ENCODE measurements around the gene OGFOD3. TPM values are rescaled to one million over a fixed set of nuclear protein-coding genes. Genes with fewer than 3 reads are reported as not detected.

OGFOD3 gene
- total and polyA plus RNA-seq, 9 of the 15 experiments (the other 6 are each of a cell fraction or from before 2014, with no cell fraction given): 0.69 to 44.7 (median 18.9) TPM

DNA sequence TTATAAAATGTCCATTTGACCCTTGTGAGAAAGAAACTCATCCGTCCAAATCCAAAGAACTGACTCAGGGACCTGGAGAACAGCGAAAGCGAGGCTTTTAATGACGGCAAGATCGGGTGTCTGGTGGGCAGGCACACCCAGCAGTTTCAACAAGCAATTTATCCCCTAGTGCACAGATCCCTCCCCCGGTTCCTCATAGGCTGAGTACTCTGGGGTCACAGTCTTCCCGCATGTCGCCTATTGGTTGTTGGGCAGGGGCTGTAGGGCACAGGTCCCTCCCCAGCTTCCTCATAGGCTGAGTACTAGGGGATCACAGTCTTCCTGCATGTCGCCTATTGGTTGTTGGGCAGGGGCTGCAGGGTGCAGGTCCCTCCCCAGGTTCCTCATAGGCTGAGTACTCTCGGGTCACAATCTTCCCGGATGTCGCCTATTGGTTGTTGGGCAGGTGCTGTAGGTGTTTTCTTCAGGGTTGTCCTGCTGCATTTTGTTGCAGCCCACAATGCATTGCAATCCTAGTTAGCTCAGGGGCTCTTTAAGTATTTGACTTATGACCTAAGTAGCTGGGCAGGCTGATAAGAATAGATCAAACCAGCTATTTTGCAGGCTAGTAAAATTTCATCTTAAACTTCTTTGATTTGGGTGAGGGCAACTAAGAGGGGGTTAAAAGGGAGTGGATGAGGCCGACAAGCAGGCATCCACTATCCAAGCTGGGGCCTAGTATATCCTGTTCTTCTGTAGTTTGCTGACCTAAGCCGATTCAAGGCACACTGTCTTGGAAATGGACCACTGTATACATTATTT, 50.5 kb downstream of the OGFOD3 start (continued):
- TF ChIP-seq, protein P1, sequence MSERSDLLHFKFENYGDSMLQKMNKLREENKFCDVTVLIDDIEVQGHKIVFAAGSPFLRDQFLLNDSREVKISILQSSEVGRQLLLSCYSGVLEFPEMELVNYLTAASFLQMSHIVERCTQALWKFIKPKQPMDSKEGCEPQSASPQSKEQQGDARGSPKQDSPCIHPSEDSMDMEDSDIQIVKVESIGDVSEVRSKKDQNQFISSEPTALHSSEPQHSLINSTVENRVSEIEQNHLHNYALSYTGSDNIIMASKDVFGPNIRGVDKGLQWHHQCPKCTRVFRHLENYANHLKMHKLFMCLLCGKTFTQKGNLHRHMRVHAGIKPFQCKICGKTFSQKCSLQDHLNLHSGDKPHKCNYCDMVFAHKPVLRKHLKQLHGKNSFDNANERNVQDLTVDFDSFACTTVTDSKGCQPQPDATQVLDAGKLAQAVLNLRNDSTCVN (CRISPR knock-in tag; IDR thresholded peaks at IDR 0.05): no peak
- TF ChIP-seq SNRNP70 (optimal IDR thresholded peaks at IDR 0.05; ENCODE audit: low read depth, low read length) (no peak), BRD9 (IDR thresholded peaks at IDR 0.05; ENCODE audit: low read depth, partially characterized antibody) (peak; percentile 2), ESRRA (IDR thresholded peaks at IDR 0.05; ENCODE audit: borderline replicate concordance, low read depth) (no peak), ZKSCAN3 (CRISPR knock-in tag; IDR thresholded peaks at IDR 0.05) (no peak), NR2F6 (CRISPR knock-in tag; IDR thresholded peaks at IDR 0.05) (no peak), CHD4 (IDR thresholded peaks at IDR 0.05; ENCODE audit: insufficient read depth, insufficient replicate concordance, low read depth, low read length, poor library complexity, severe bottlenecking) (no peak), ZNF263 (CRISPR knock-in tag; IDR thresholded peaks at IDR 0.05; ENCODE audit: borderline replicate concordance) (no peak), ZNF57 (CRISPR knock-in tag; IDR thresholded peaks at IDR 0.05) (no peak), HNRNPL (IDR thresholded peaks at IDR 0.05; ENCODE audit: low read depth, low read length) (no peak), ZBTB1 (CRISPR knock-in tag; IDR thresholded peaks at IDR 0.05; ENCODE audit: borderline replicate concordance, low read depth) (no peak), KHSRP (IDR thresholded peaks at IDR 0.05) (no peak), NFYB (IDR thresholded peaks at IDR 0.05; ENCODE audit: extremely low read depth, insufficient read length) (peak; percentile 99), FOXM1 (IDR thresholded peaks at IDR 0.05; ENCODE audit: low read depth) (no peak), FOXM1 (CRISPR knock-in tag; IDR thresholded peaks at IDR 0.05; ENCODE audit: low read depth) (no peak), RAD21 (CRISPR knock-in tag; conservative IDR thresholded peaks at IDR 0.05 in 1 of 2, IDR thresholded peaks at IDR 0.05 in 1 of 2) (no peak), HDAC1 (IDR thresholded peaks at IDR 0.05) (no peak)
- TF ChIP-seq, protein P2, sequence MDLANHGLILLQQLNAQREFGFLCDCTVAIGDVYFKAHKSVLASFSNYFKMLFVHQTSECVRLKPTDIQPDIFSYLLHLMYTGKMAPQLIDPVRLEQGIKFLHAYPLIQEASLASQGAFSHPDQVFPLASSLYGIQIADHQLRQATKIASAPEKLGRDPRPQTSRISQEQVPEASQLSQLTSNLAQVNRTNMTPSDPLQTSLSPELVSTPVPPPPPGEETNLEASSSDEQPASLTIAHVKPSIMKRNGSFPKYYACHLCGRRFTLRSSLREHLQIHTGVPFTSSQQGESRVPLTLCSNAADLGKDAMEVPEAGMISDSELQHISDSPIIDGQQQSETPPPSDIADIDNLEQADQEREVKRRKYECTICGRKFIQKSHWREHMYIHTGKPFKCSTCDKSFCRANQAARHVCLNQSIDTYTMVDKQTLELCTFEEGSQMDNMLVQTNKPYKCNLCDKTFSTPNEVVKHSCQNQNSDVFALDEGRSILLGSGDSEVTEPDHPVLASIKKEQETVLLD (IDR thresholded peaks at IDR 0.05): no peak
- TF ChIP-seq, protein P3, sequence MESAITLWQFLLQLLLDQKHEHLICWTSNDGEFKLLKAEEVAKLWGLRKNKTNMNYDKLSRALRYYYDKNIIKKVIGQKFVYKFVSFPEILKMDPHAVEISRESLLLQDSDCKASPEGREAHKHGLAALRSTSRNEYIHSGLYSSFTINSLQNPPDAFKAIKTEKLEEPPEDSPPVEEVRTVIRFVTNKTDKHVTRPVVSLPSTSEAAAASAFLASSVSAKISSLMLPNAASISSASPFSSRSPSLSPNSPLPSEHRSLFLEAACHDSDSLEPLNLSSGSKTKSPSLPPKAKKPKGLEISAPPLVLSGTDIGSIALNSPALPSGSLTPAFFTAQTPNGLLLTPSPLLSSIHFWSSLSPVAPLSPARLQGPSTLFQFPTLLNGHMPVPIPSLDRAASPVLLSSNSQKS (CRISPR knock-in tag; IDR thresholded peaks at IDR 0.05): no peak
- TF ChIP-seq, protein P4, sequence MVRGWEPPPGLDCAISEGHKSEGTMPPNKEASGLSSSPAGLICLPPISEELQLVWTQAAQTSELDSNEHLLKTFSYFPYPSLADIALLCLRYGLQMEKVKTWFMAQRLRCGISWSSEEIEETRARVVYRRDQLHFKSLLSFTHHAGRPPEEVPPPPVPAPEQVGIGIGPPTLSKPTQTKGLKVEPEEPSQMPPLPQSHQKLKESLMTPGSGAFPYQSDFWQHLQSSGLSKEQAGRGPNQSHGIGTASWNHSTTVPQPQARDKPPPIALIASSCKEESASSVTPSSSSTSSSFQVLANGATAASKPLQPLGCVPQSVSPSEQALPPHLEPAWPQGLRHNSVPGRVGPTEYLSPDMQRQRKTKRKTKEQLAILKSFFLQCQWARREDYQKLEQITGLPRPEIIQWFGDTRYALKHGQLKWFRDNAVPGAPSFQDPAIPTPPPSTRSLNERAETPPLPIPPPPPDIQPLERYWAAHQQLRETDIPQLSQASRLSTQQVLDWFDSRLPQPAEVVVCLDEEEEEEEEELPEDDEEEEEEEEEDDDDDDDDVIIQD (CRISPR knock-in tag; IDR thresholded peaks at IDR 0.05): no peak
